ENCODE results near the gene SCRN2.

SCRN2 gene

GRCh38 chr17:47846716-47847340, 5.8 kb upstream of the SCRN2 start:
- no peak for DNase-seq (ENCODE audit: low read depth in 2 of 2)

GRCh38 chr17:47845716-47846075, 4.6 kb upstream of the SCRN2 start:
- no peak for DNase-seq (ENCODE audit: low read depth in 2 of 2)

DNA sequence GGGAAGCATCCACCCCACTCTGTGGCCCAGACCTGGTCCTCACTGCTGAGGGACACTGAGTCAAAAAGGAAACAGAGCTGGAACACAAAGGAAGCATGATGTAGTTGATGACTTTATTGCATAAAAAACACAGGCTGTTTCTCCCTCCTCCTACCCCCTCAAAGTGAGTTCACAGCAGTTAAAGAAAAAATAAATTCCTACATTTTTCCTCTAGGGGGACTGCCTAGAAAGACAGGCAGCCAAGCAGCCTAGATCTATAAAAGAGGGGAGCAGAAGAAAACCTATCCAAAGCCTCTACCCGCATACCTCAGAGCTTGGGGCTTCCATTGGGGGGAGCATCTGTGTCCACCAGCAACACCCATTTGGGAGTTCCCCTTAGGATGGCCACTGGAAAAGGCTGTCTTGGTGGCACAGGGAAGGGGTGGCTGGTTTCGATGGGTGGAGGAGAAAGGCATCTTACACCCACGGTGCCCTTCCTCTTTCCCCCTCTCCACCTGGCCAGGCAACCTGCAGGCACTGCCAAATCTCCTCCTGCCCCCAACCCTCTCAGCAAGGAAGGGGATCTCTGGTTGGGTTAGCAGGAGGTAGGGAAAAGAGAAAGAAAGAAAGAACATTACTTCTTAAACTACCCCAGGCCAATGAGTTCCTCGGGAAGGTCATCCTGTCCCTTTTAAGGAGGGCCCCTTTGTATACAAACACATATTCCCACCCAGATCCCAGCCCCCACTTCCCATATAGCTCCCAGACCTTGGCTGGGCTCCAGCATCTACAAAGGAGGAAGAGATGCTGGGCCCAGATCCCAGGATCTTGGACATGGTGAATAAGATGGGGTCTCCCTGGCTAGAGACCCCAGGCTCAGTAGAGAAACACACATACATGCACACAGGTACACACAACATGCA, 4.0 kb upstream of the SCRN2 start:
- no peak for DNase-seq (ENCODE audit: low read depth in 2 of 2)

DNA sequence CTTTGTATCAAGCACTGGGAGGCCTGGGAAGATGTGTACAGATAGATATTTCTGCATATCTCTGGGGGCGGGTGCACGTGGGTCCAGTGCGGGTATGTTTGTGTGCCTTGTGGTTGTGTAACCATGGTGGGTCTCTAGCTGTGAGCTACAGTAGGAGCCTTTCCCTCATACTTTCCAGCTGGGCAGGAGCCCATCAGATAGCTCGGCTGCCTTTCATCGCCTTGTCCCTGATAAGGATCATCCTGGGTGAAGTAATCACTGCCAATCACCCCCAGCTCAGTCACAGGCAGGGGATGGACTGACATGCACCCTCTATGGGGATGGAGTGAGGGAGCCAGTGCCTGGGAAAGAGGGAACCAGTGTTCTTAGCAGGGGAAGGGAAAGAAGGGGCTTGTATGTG, 3.2 kb upstream of the SCRN2 start:
- DNase-seq (ENCODE audit: low read depth in 2 of 2) = no peak

- no peak for DNase-seq (ENCODE audit: low read depth in 2 of 2)
Measured at GRCh38 chr17:47843391-47843730, 2.3 kb upstream of the SCRN2 start.

DNA sequence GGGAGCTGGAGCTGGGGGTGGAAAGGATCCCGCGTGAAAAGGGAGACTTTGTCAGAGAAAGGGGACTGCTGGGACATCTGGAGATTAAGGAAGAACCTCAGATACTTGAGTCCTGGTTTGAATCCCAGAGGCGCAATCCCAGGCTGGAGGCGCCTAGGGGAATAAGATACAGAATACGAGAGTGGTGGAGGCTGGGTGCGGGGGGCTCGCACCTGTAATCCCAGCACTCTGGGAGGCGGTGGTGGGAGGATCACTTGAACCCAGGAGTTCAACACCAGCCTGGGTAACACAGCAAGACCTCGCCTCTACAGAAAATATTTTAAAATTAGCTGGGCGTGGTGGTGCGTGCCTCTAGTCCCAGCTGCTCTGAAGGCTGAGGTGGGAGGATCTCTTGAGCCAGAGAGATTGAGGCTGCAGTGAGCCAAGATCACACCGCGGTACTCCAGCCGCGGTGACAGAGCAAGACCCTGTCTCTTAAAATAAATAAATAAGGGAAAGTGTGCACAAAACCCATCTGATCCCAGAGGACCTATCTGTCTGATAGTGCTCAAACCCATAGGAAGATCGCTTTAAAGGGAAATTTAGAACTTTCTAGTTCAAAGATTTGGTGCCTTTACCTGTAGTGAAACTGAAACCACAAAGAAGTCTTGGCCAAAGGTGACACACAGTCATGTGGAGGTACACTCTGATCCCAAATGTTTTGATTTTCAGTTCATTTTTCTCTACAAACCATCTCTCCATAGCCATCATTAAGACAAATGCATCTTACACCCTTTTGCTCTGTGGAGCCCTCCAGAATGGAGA, 617 bp upstream of the SCRN2 start:
- DNase-seq (ENCODE audit: low read depth in 2 of 2) = no peak

GRCh38 chr17:47840001-47840741, 902 bp downstream of the SCRN2 start:
- no peak for DNase-seq (ENCODE audit: low read depth in 2 of 2)

GRCh38 chr17:47839071-47839470, 2.0 kb downstream of the SCRN2 start:
- DNase-seq (ENCODE audit: low read depth in 2 of 2) = no peak

DNA sequence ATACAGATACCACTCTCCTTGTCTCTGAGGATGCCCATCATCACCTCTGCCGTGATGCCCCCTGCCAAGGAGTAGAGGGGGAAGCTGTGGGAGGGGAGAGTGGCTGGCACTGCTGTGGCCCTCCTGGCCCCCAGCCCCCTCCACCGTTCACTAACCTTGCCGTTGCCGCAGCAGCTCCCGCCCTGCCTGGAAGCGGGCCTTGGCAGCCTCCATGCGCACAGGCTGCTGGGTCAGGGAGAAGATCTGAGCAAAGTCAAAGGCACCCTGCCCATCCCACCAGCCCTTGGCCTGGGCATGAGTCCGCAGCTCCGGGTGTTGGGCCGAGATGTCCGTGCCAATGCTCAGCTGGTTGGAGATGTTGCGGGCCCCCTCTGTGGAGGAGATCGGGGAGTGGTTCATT, 2.4 kb downstream of the SCRN2 start:
- DNase-seq (ENCODE audit: low read depth in 2 of 2) = no peak

GRCh38 chr17:47837401-47838039, 3.6 kb downstream of the SCRN2 start:
- DNase-seq (ENCODE audit: low read depth in 2 of 2) = no peak

DNA sequence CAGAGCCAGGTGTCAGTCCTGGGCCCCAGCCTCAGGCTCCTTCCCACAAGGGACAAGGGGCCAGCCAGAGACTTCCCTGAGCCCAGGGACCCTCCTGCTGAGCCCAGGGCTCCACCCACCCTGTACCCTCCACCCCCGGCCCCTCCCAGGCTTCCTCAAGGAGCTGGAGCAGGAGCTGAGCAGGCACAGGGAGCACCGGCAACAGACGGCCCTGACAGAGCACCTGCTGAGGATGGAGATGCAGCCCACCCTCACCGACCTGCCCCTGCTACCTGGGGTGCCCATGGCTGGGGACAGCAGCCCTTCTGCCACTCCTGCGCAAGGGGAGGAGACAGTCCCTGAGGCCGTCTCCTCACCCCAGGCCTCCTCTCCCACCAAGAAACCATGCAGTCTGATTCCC, 4.5 kb downstream of the SCRN2 start:
- no peak for DNase-seq (ENCODE audit: low read depth in 2 of 2)

- DNase-seq (ENCODE audit: low read depth in 2 of 2) = no peak
Measured at GRCh38 chr17:47834756-47835155, 6.3 kb downstream of the SCRN2 start.

DNA sequence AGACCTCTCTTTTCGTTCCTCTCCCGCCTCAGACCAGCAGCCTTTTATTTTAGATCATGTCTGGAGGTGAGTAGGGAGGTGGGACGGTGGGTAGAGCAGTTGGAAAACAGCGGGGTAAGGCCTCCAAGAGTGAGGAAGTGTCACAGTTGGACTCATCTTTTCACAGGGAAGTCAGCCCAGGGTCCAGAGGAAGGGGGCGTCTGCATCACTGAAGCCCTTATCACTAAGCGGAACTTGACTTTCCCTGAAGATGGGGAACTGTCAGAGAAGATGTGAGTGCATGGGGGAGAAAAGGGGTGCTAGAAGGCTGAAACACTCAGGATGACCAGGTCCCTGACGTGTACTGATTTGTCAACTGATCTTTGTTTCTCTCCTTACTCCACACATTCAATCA, 9.1 kb downstream of the SCRN2 start:
- no peak for DNase-seq (ENCODE audit: low read depth in 2 of 2)

DNA sequence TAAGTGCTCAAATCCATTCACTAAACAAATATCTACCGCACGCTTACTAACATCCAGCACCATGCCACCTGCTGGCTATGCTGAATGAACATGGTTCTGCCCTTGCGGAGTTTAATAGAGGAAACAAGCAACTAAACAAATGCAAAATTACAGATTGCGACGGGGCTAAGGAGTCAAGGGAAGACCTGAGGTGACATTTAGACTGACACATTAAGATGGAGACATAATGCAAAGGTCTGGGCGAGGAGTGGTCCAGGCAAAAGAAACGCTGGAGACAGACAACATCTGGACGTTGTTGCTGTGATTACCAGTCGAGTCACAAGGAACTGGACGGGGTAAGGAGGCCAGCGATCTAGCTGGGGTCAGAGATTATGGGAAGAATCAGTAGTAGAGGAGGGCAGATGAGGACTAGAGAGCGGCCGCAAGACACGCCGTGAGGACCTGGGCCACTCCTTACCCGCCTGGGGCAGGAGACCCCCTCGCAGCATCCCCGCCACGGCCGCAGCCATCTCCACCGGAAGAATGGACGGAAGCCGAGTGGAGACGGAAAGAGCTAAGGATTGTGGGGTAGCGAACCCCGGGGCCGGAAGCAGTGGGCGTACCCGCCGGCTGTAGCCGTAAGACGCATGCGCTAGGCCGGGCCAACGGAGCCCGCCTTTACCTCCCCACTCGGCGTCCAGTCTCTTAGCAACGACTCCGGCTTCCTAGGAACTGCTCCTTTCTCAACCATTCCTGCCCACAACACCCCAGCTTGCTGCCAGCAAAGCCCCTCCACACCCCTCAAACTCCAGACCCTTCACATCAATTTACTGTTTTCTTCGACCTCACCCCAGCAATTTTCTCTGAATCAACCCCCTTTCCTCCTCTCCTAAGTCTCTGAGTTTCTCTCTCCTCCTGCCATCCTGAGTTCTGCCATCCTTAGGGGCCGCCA, 9.8 kb downstream of the SCRN2 start, which contains the start of the genes LRRC46 and MRPL10:
TSS of gene LRRC46 (plus strand) at position 668 of the 931 bp plus-strand sequence. CDS start 320 bp downstream, outside the sequence.
TSS of gene MRPL10 (minus strand) at position 539 of the 931 bp plus-strand sequence. CDS start at position 509, 30 bp downstream.
- peak; percentile 85 for DNase-seq (ENCODE audit: low read depth in 2 of 2)

DNA sequence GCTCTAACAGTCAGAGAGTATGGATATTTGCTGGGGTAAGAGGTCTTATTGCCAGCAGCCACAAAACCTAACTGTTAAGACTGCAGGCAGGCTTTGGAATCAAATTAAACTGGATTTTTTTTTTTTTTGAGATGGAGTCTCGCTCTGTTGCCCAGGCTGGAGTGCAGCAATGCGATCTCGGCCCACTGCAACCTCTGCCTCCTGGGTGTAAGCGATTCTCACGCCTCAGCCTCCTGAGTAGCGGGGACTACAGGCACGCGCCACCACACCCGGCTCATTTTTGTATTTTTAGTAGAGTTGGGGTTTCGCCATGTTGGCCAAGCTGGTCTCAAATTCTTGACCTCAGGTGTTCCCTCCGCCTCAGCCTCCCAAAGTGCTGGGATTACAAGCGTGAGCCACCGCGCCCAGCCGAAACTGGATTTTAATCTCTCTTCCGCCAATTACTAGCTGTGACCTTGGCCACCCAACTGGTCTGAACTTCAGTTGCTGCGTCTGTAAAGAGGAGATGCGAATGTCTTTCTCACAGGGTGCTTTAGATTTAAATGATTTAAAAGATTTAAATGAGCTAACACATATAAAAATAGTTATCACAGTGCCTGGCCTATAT, 10.6 kb downstream of the SCRN2 start:
- no peak for DNase-seq (ENCODE audit: low read depth in 2 of 2)

GRCh38 chr17:47829870-47830269, 11.2 kb downstream of the SCRN2 start:
- DNase-seq (ENCODE audit: low read depth in 2 of 2) = peak in 1 of 2 donors; percentile 31

DNA sequence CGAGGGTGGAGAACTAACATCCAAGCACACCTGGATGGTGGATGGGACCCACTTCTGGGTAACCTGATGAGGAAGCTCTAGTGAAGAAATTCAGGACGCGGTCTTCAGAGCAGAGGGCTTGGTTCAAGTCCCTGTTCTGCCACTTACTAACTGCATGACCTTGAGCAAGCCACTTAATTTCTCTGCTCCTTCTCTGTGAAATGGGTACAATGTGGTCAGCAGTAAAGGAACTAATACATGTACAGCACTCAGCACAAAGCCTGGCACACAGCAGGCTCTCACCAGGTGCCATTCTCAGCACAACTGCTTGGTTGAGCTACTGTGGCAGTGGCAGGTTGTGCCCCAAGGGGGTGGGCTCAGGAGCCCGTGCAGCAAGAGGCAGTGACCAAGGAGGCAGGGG, 17.6 kb downstream of the SCRN2 start:
- DNase-seq (ENCODE audit: low read depth in 2 of 2) = no peak

- no peak for DNase-seq (ENCODE audit: low read depth in 2 of 2)
Measured at GRCh38 chr17:47822785-47823184, 18.3 kb downstream of the SCRN2 start.

Measured in stimulated activated CD8-positive, alpha-beta memory T cell treated with anti-CD3 and anti-CD28 coated beads, Interleukin-7, amount 100 ng/mL, for 1 hour (primary cell).